Stimulated activated CD8-positive, alpha-beta memory T cell treated with anti-CD3 and anti-CD28 coated beads, Interleukin-15, amount 100 ng/mL, for 4 hours (primary cell): ENCODE results near the gene COG4.
"Not testable (repeated sequence)": the region's sequence is repeated elsewhere in the genome, so short reads cannot be mapped to it uniquely, and the experiment has no call there.

ENCODE experiments used
- DNase-seq, 2 donors: peaks; one replicate each; pipeline ENCODE4 v3.0.0-alpha.2; 2020; ENCODE audit warnings: low read depth in 2 of 2

The COG4 gene

GRCh38 chr16:70523076-70523742 is at the start of gene COG4:
Gene COG4 (minus strand): TSS chr16:70523554. CDS start chr16:70523543, 11 bp downstream.
- peak; percentile 79 to 87 for DNase-seq

DNA sequence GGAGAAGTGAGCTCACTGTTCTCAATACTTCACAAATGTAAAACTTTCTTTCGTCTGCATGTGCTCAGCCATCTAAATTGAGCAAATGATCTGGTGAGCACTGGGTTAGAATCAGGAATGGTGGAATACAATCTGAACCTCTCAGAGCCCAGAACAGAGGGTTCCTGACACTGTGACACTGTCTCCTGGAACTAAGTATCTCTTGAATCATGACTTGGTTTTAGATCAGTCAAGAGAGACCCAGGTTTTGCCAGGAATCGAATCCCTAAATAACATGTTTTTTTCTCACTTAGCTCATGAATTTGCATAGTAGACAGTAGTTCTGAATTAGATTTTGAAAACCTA is 49.5 kb upstream of the COG4 start:
- DNase-seq, result no peak

- DNase-seq, result no peak
Measured at GRCh38 chr16:70572050-70572925, 48.9 kb upstream of the COG4 start.

GRCh38 chr16:70571623-70572022 is 48.3 kb upstream of the COG4 start:
- DNase-seq, result no peak

- no peak for DNase-seq
Measured at GRCh38 chr16:70570967-70571570, 47.7 kb upstream of the COG4 start.

- no peak for DNase-seq
Measured at GRCh38 chr16:70569752-70570151, 46.4 kb upstream of the COG4 start.

GRCh38 chr16:70568601-70569237 is 45.4 kb upstream of the COG4 start:
- DNase-seq, result no peak

- DNase-seq, result no peak
Measured at GRCh38 chr16:70565053-70565452, 41.7 kb upstream of the COG4 start.

DNA sequence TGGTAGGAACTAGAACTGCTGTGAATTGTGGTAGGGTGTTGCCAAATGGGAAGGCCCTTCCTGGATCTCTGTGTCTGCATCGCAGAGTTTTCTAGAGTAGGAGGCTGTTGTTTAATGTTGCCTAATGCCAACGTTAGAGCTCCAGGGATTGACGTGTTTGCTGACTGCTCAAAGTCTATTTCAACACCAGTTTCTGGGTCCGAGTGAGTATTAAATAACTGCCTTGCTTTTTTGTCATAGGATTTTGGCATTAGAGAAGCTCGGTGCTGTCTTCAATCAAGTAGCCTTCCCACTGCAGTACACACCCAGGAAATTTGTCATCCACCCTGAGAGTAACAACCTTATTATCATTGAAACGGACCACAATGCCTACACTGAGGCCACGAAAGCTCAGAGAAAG is 40.3 kb upstream of the COG4 start:
- DNase-seq, result no peak

DNA sequence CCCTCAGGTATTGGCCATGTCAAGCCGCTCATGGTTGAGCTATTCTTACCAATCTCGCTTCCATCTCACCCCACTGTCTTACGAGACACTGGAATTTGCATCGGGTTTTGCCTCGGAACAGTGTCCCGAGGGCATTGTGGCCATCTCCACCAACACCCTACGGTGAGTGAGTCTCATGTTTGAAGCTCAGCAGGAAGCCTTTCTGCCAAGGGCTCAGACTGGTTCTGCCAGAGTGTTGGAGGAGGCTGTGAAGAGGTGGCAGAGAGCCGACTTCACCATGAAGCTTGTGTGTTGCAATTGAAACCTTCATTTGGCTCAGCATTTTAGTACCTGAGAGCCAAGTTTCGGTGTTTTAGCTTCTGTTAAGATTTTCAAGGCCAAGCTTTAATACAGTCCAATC is 38.3 kb upstream of the COG4 start:
- DNase-seq, result no peak

DNA sequence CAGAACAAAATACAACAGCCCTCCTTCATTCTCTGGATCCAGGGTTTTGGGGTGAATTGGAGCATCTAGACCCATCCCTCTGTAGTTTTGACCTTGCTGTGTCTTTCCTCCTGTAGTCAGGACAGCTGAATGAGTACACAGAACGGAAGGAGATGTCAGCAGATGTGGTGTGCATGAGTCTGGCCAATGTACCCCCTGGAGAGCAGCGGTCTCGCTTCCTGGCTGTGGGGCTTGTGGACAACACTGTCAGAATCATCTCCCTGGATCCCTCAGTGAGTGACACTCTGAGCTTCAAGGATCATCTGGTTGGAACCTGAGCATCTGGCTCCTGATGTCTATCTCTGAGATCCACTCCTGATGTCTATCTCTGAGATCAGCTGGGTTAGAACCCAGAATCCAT is 32.7 kb upstream of the COG4 start:
- DNase-seq, result no peak

- no peak for DNase-seq
Measured at GRCh38 chr16:70553645-70554044, 30.3 kb upstream of the COG4 start.

DNA sequence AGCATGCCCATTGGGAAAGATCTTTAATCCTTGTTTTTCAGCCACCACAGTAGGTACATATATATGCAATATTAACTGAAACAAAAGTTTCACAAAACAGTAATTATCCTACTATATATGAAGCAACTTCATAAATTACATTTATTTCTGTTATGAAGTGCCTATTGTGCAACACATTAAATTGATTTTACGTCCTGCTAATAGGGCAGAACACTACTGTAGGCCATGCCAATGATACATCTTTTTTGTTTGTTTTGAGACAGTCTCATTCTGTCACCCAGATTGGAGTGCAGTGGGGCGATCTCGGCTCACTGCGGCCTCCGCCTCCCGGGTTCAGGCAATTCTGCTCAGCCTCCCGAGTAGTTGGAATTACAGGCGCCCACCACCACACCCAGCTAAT is 29.3 kb upstream of the COG4 start:
- DNase-seq, result no peak

DNA sequence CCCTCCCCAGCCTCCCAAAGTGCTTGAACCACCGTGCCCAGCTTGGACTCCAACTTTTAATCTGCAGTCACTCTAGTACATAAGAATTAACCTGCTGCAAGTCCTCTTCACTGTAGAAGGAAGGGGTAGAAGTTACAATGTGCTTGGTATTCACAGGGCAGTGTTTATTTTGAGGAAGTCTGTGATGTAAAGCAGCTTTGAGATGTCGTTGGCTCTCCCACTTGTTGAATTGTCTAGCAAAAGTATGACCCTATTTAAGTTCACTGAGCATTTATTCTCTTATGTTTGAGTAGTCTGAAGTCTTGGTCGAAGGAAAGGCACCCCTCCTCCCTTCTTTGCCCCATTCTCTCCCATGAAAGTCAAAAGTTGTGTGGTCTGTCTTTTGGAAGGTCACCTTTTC is 28.4 kb upstream of the COG4 start:
- DNase-seq, result no peak

GRCh38 chr16:70550082-70550481 is 26.7 kb upstream of the COG4 start:
- DNase-seq, result no peak

DNA sequence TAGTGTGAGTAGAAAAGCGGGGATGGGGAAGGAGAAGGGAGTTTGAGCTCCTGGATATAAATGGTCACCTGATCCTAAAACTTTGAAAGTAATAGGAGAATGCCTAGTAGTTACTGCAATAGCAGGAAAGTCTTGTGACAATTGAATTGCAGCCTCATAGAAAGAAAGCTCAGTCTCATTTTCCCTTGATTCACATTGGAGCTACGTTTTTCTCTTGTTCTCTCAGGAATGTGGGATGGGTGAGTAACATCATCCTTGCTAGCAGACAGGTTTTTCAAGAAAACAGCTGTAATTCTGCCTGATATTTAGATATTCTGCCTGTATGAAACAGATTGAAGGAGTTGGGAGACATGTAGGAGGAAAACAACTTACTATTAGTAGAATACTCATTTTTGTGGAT is 25.6 kb upstream of the COG4 start:
- no peak for DNase-seq

DNA sequence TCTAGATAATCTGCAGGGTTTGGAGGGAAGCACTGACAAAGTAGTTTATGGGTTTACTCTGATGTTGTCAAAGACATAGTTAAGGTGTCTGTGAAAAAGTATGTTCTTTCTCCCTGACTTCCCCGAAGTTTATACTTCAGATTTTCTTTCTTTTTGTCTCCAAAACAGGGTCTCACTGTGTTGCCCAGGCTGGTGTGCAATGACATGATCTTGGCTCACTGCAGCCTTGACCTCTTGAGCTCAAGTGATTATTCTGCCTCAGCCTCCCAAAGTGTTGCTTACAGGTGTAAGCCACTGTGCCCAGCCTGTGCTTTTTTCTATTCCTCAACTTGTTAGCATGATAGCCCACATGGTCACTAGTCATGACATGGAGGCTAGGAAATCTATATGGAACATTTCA is 21.2 kb upstream of the COG4 start:
- DNase-seq, result no peak

DNA sequence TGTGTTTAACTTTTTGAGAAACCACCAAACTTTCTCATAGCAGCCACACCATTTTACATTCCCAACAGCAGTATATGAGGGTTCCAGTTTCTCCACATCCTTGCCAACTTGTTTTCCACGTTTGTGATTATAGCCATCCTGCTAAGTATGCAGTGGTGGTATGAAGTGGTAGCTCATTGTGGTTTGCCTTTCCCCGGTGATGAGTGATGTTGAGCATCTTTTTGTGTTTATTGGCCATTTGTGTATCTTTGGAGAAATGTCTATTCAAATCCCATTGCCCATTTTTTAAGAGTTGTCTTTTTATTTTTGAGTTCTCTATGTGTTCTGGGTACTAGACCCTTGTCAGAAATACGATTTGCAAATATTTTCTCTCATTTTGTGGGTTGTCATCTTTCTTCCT is 17.6 kb upstream of the COG4 start:
- DNase-seq, result no peak

GRCh38 chr16:70534971-70535370 is 11.6 kb upstream of the COG4 start:
- DNase-seq, result no peak

DNA sequence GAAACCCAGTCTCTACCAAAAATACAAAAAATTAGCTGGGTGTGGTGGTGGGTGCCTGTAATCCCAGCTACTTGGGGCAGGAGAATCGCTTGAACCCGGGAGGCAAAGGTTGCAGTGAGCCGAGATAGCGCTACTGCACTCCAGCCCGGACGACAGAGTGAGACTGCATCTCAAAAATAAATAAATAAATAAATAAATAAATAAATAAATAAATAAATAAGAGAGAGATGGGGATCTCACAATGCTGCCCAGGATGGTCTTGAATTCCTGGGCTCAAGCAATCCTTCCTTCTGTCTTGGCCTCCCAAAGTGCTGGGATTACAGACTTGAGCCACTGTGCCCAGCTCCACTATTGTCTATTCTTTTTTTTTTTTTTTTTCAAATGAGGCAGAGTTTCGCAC is 6.6 kb upstream of the COG4 start:
- DNase-seq, result not testable (repeated sequence)

- DNase-seq, result no peak
Measured at GRCh38 chr16:70529051-70529777, 5.9 kb upstream of the COG4 start.
